Measurements from ENCODE around the gene TMIE.

TMIE gene

GRCh38 chr3:46701181-46701939, at the start of gene TMIE:
TMIE (plus strand) TSS chr3:46701392; CDS start chr3:46701488, 96 bp downstream.
- DNase-seq: peak in 1 of 4 experiments; percentile 13

GRCh38 chr3:46655271-46655670, 45.9 kb upstream of the TMIE start:
- DNase-seq: no peak

GRCh38 chr3:46656778-46657556, 44.2 kb upstream of the TMIE start:
- no peak for DNase-seq

- DNase-seq: no peak
Observed at GRCh38 chr3:46659285-46659684, 41.9 kb upstream of the TMIE start.

- DNase-seq: no peak
Observed at GRCh38 chr3:46660003-46660402, 41.2 kb upstream of the TMIE start.

- no peak for DNase-seq
Observed at GRCh38 chr3:46660543-46661523, 40.4 kb upstream of the TMIE start.

- DNase-seq: no peak
Observed at GRCh38 chr3:46661776-46662766, 39.1 kb upstream of the TMIE start.

GRCh38 chr3:46662771-46663551, 38.2 kb upstream of the TMIE start:
- DNase-seq: no peak

- no peak for DNase-seq
Observed at GRCh38 chr3:46663591-46664135, 37.5 kb upstream of the TMIE start.

GRCh38 chr3:46664188-46664970, 36.8 kb upstream of the TMIE start:
- no peak for DNase-seq

GRCh38 chr3:46664971-46665762, 36.0 kb upstream of the TMIE start:
- no peak for DNase-seq

- no peak for DNase-seq
Observed at GRCh38 chr3:46665763-46666452, 35.3 kb upstream of the TMIE start.

- DNase-seq: no peak
Observed at GRCh38 chr3:46666453-46666845, 34.7 kb upstream of the TMIE start.

- no peak for DNase-seq
Observed at GRCh38 chr3:46667061-46667621, 34.1 kb upstream of the TMIE start.

GRCh38 chr3:46667657-46668056, 33.5 kb upstream of the TMIE start:
- DNase-seq: no peak

- no peak for DNase-seq
Observed at GRCh38 chr3:46668116-46668515, 33.1 kb upstream of the TMIE start.

- DNase-seq: no peak
Observed at GRCh38 chr3:46668591-46668990, 32.6 kb upstream of the TMIE start.
